ENCODE data around the gene CBLB.

The CBLB gene

GRCh38 chr3:105758451-105758850 is 110.4 kb downstream of the CBLB start:
- TF ChIP-seq, protein P1, sequence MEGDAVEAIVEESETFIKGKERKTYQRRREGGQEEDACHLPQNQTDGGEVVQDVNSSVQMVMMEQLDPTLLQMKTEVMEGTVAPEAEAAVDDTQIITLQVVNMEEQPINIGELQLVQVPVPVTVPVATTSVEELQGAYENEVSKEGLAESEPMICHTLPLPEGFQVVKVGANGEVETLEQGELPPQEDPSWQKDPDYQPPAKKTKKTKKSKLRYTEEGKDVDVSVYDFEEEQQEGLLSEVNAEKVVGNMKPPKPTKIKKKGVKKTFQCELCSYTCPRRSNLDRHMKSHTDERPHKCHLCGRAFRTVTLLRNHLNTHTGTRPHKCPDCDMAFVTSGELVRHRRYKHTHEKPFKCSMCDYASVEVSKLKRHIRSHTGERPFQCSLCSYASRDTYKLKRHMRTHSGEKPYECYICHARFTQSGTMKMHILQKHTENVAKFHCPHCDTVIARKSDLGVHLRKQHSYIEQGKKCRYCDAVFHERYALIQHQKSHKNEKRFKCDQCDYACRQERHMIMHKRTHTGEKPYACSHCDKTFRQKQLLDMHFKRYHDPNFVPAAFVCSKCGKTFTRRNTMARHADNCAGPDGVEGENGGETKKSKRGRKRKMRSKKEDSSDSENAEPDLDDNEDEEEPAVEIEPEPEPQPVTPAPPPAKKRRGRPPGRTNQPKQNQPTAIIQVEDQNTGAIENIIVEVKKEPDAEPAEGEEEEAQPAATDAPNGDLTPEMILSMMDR (IDR thresholded peaks at IDR 0.05; ENCODE audit: low read depth, low read length): no peak

GRCh38 chr3:105755121-105755886 is 113.5 kb downstream of the CBLB start:
- Histone ChIP-seq H3K9me3 (ENCODE audit: severe bottlenecking) (peaks cover 6% of the 10 kb centered on the region), H3K36me3 (no peaks in the 10 kb centered on the region; the same call in 1 of the 2 replicates), H3K27ac (no peak overlapping the region), H3K27me3 (ENCODE audit: insufficient read depth, low read depth, severe bottlenecking) (no peaks in the 10 kb centered on the region), H3K4me3 (ENCODE audit: low read depth, low read length) (no peak overlapping the region)
- DNase-seq: no peak
- TF ChIP-seq, protein P1 (IDR thresholded peaks at IDR 0.05; ENCODE audit: low read depth, low read length): no peak

More at GRCh38 chr3:105758451-105758850, 110.4 kb downstream of the CBLB start:
- Histone ChIP-seq H3K9me3 (ENCODE audit: severe bottlenecking) (peaks cover 7% of the 10 kb centered on the region), H3K27me3 (ENCODE audit: insufficient read depth, low read depth, severe bottlenecking) (no peaks in the 10 kb centered on the region), H3K27ac (no peak overlapping the region), H3K36me3 (peaks cover 5% of the 10 kb centered on the region; the same call in 1 of the 2 replicates), H3K4me3 (ENCODE audit: low read depth, low read length) (no peak overlapping the region)
- DNase-seq: no peak

DNA sequence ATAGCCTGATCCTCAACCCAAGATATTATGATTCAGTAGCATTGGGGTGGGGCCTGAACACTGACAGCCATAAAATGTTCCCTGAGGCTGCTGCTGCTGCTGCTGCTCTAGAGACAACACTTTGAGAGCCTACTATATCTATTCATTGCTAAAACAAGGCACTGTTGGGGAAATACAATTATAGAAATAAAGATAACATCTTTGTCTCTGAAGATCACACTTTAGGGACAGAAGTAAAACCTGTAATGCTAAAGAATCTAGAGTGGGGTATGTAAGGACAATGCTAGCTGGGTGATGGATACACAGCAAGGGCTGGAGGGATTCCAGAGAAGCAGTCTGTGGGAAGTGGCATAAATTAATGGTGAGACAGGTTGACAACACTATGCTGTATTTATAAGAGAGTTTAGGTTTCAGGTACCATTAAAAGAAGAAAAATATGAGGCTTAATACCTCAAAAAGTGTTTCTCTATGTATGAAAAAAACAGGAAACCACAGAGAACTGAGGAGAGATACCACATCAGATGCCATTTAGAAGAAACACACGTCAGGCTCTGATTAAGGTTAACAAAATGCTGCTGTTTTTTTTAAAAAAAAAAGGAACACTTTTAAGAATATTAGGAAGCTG is 115.9 kb downstream of the CBLB start:
- H3K9me3 ChIP-seq (ENCODE audit: severe bottlenecking): no peaks in the 10 kb centered on the region
- H3K27me3 ChIP-seq (ENCODE audit: insufficient read depth, low read depth, severe bottlenecking): no peaks in the 10 kb centered on the region
- DNase-seq: no peak
- no peak overlapping the region for H3K27ac ChIP-seq
- TF ChIP-seq, protein P1 (IDR thresholded peaks at IDR 0.05; ENCODE audit: low read depth, low read length): no peak
- no peaks in the 10 kb centered on the region for H3K36me3 ChIP-seq
- H3K4me3 ChIP-seq (ENCODE audit: low read depth, low read length): no peak overlapping the region

DNA sequence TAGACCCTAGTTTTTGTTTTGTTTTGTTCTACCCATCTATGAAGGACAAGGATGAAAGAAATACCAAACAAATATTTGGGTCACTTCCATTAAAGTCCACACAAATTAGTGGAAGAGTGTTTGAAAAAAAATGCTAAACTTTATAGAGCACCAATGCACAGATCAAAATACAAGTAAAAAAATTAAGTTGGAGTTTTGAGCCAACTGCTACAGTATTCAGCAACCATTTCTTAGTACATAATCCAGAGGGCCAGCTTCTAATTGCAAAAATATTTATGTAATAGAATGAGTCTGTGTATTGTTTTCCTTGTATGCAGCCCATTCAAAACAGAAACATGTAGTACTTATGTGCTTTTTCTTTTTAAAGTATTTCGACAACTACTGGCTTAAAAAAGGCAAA is 121.1 kb downstream of the CBLB start:
- no peaks in the 10 kb centered on the region for H3K9me3 ChIP-seq (ENCODE audit: severe bottlenecking)
- peaks cover 9% of the 10 kb centered on the region for H3K36me3 ChIP-seq
- no peak overlapping the region for H3K27ac ChIP-seq
- no peaks in the 10 kb centered on the region for H3K27me3 ChIP-seq (ENCODE audit: insufficient read depth, low read depth, severe bottlenecking)
- DNase-seq: no peak
- TF ChIP-seq, protein P1 (IDR thresholded peaks at IDR 0.05; ENCODE audit: low read depth, low read length): no peak
- no peak overlapping the region for H3K4me3 ChIP-seq (ENCODE audit: low read depth, low read length)

DNA sequence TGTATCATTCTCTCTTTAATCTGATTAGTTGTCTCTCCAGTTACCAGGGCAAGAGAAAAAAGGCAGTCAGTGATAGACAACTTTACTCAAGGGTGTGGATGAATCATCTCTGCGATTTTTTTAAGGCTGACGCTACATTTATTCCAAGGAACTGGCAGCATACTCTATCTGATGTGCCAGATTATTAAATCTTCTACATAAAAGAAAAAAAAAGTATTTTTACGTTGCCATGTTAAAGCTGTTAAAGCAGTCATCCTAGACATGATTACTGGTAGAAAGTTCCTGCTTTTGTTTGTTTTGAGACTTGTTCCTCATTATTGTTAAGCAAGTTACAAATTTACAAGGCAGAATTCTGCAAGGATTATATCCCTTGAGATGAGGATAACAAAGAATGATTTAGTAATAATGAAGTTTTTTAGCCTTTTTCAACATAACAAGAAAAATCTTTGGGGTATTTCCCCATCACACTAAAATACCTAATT is 121.7 kb downstream of the CBLB start:
- no peak overlapping the region for H3K27ac ChIP-seq
- H3K36me3 ChIP-seq: peaks cover 9% of the 10 kb centered on the region
- H3K9me3 ChIP-seq (ENCODE audit: severe bottlenecking): no peaks in the 10 kb centered on the region
- DNase-seq: no peak
- H3K4me3 ChIP-seq (ENCODE audit: low read depth, low read length): no peak overlapping the region
- TF ChIP-seq, protein P1 (IDR thresholded peaks at IDR 0.05; ENCODE audit: low read depth, low read length): no peak
- H3K27me3 ChIP-seq (ENCODE audit: insufficient read depth, low read depth, severe bottlenecking): no peaks in the 10 kb centered on the region

Measured in WERI-Rb-1 (cell line).